ENCODE data around the gene TDO2. TPM values are rescaled to one million over a fixed set of nuclear protein-coding genes. Genes with fewer than 3 reads are reported as not detected.

Gene TDO2
- total RNA-seq, 2 experiments from 2014 or later: not detected

DNA sequence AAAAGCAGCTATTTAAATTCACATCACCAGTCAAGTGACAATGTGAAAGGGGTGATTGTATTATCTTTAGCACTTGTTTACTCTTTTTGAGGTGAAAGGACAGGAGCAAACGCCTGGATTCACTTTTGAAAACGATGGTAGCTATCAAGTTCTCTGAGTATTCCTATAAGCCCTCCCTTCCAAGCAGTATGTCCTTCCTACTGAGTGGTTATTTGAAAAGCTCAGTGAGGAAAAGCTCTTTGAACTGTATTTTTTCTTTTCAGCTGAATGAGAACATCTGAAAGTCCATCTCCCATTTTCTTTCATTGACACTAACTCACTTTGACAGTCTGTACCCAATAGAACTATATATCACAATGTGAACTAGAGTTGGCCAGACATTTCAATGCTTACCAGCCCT, 59.3 kb downstream of the TDO2 start:
- Mint-ChIP-seq H3K27ac (no peak overlapping the region), H3K36me3 (ENCODE audit: low read depth) (no peaks in the 10 kb centered on the region), H3K4me1 (ENCODE audit: low read depth) (peaks cover 6% of the 10 kb centered on the region), H3K27me3 (ENCODE audit: low read depth) (peaks cover 12% of the 10 kb centered on the region), H3K9me3 (no peaks in the 10 kb centered on the region), H3K4me3 (no peak overlapping the region)
- CTCF ChIA-PET: interaction anchor here (1.8 kb wide), 1 partner anchor 9 kb away, joined by 7 read pairs; the partner anchor contains the start of gene CTSO
- intact Hi-C loops (cut with micrococcal nuclease): no loop called here
- DNase-seq: no peak

DNA sequence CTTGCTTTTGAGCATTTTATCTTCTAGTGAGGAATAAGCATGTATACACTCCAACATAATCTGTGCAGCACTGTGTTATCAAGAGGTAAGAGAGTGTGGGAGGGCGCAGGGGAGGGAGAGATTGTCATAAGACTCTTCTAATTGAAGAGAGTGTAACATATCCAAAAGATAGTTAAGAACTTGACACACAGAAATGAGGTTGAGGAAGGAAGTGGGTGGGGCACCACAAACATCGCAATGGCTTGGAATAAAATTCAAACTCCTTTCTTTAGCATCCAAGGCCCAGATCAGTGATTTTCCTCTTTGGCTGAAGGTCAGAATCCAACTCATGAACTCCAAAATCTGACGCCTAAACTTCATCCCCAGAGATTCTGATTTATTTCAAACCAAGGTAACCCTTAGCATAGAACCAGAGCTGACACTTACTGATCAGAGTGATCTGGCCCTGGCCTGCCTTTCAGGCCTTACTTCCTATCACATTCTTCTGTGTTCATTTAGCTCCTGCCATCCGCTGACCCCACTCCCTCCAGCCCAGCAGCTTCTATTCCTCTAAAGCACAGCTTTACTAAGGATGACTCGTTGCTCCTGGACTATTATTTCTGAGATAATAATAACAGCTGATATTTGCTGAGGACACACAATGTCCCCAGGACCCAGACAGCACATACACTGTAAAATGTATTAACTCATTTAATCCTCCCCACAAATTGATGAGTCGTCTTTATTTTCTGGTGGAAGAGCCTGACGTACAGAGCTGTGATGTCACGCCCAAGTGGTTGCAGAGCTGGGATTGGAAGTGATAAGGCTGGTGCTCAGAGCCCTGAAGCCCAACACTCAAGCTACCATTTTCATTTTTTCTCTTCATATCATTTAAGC, 60.8 kb downstream of the TDO2 start:
- Mint-ChIP-seq H3K9me3 (no peaks in the 10 kb centered on the region), H3K4me3 (no peak overlapping the region), H3K4me1 (ENCODE audit: low read depth) (peaks cover 6% of the 10 kb centered on the region), H3K27ac (no peak overlapping the region), H3K27me3 (ENCODE audit: low read depth) (peaks cover 8% of the 10 kb centered on the region), H3K36me3 (ENCODE audit: low read depth) (no peaks in the 10 kb centered on the region)
- intact Hi-C loops (cut with micrococcal nuclease): no loop called here
- no peak for DNase-seq
- CTCF ChIA-PET: interaction anchor here (0.6 kb wide), 1 partner anchor 210 kb away, joined by 3 read pairs; no protein-coding TSS in a partner anchor

DNA sequence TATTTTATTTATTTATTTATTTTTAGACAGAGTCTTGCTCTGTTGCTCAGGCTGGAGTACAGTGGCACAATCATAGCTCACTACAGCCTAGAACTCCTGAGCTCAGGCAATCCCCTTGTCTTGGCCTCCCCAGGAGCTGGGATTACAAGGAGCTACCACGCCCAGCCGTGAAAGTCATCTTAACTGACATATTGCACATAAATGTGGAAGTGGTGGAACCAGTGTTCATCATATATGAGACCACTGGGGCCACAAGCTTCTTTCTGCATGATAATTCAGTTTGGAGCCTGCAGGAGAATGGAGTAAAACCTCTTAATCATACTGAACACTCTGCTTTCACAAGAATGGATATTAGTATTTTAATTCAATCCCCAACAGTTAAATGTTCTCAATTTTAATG, 62.7 kb downstream of the TDO2 start:
- intact Hi-C loops (cut with micrococcal nuclease): no loop called here
- Mint-ChIP-seq H3K27ac (no peak overlapping the region), H3K9me3 (no peaks in the 10 kb centered on the region), H3K4me1 (ENCODE audit: low read depth) (peaks cover 6% of the 10 kb centered on the region), H3K27me3 (ENCODE audit: low read depth) (peaks cover 10% of the 10 kb centered on the region), H3K4me3 (no peak overlapping the region), H3K36me3 (ENCODE audit: low read depth) (no peaks in the 10 kb centered on the region)
- CTCF ChIA-PET: no interaction called here
- no peak for DNase-seq

DNA sequence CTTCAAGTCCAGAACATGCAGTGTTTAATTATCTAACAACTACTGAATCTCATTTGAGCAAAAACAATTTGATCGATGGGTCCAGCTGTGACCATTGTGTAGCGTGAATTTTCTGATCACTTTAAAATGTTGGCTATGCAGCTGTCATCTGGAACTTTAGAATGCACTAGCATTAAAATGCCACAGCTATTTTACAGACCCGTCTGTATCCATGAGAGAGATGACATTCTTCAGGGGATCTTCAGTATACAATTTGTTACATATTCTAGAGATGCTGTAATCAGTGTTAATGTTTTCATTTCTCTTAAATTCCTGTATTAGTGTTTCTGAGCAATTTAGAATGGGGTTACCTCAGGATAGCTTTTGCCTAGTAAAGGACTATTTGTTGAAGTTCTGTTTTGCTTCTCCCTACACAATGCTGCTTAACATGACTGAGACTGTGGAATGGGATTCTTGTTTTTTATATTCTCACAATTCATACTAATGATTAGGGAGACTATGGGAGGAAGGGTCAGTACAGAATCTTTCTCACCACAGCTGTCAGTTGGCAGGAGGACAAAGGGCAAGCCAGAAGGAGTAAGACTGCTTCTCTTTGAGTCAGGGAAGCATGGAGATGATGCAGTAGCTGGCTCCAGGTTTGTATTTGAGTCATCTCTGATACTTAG, 63.4 kb downstream of the TDO2 start:
- no peaks in the 10 kb centered on the region for H3K36me3 Mint-ChIP-seq (ENCODE audit: low read depth)
- H3K4me1 Mint-ChIP-seq (ENCODE audit: low read depth): peaks cover 6% of the 10 kb centered on the region
- CTCF ChIA-PET: no interaction called here
- no peak overlapping the region for H3K27ac Mint-ChIP-seq
- DNase-seq: no peak
- no peak overlapping the region for H3K4me3 Mint-ChIP-seq
- H3K9me3 Mint-ChIP-seq: no peaks in the 10 kb centered on the region
- intact Hi-C loops (cut with micrococcal nuclease): no loop called here
- H3K27me3 Mint-ChIP-seq (ENCODE audit: low read depth): peaks cover 10% of the 10 kb centered on the region

Other genes with a start within 250 kb of the TDO2 start
- gene GUCY1A1, start 236.8 kb upstream of the TDO2 start, total RNA-seq: under 1 TPM in 1 of 2 experiments, not detected in 1; 0.07 TPM
- gene GUCY1B1, start 144.7 kb upstream of the TDO2 start, total RNA-seq: under 1 TPM; 0.60 to 0.72 TPM
- gene ASIC5, start 37.4 kb upstream of the TDO2 start, total RNA-seq: not detected
- gene CTSO, start 50.2 kb downstream of the TDO2 start, total RNA-seq: 1 to 10 TPM; 2.1 to 2.6 TPM